ENCODE results near the gene MLH1. TPM values are rescaled to one million over a fixed set of nuclear protein-coding genes. Genes with fewer than 3 reads are reported as not detected.

The MLH1 gene
- total and polyA plus RNA-seq, 2 experiments from 2014 or later: 27.8 to 36.3 TPM

- no peaks in the 10 kb centered on the region for H3K9me2 ChIP-seq (ENCODE audit: insufficient read depth)
- in situ Hi-C loops (cut with MboI): loop anchor here (10.0 kb wide), 1 partner anchor 235 kb away; no protein-coding TSS in a partner anchor
- 0 out of 2 replicates have a peak, but pooled peaks cover 8% of the 10 kb centered on the region for H3K4me1 ChIP-seq (ENCODE audit: insufficient read depth)
- WGBS, 2 experiments (ENCODE audit: low coverage in 1 of 2, low lambda C conversion rate in 2 of 2, missing lambda C conversion rate in 2 of 2): 47 to 49% methylated on average over 2 to 4 of the region's 4 CpGs
- H4K20me1 ChIP-seq (ENCODE audit: insufficient read depth): no peaks in the 10 kb centered on the region
- H2AFZ ChIP-seq: no peak overlapping the region
- H3K9me3 ChIP-seq (ENCODE audit: low read depth): no peaks in the 10 kb centered on the region
- no peaks in the 10 kb centered on the region for H3K36me3 ChIP-seq (ENCODE audit: low read depth)
- no peak for TF ChIP-seq EZH2 (IDR thresholded peaks at IDR 0.05; ENCODE audit: insufficient read depth, poor library complexity, severe bottlenecking)
- no peak overlapping the region for H3K4me3 ChIP-seq
- no peak overlapping the region for H3K4me2 ChIP-seq (ENCODE audit: unreplicated experiment)
- no peak overlapping the region for H3K9ac ChIP-seq
- no peaks in the 10 kb centered on the region for H3K79me2 ChIP-seq (ENCODE audit: insufficient read depth)
- no peaks in the 10 kb centered on the region for H3F3A ChIP-seq (ENCODE audit: insufficient read depth)
- H3K27me3 ChIP-seq (replicated peaks; ENCODE audit: insufficient read depth): no peaks in the 10 kb centered on the region
- H3K27ac ChIP-seq: no peak overlapping the region
- peak; percentile 65 for DNase-seq
Observed at GRCh38 chr3:36969540-36970432, 23.5 kb upstream of the MLH1 start.

GRCh38 chr3:36972163-36972562 lies 21.2 kb upstream of the MLH1 start:
- Histone ChIP-seq H2AFZ (no peak overlapping the region), H3K9me2 (ENCODE audit: insufficient read depth) (no peaks in the 10 kb centered on the region), H4K20me1 (ENCODE audit: insufficient read depth) (no peaks in the 10 kb centered on the region), H3K4me1 (ENCODE audit: insufficient read depth) (0 out of 2 replicates have a peak, but pooled peaks cover 8% of the 10 kb centered on the region), H3K27me3 (replicated peaks; ENCODE audit: insufficient read depth) (no peaks in the 10 kb centered on the region), H3F3A (ENCODE audit: insufficient read depth) (no peaks in the 10 kb centered on the region), H3K4me2 (ENCODE audit: unreplicated experiment) (no peak overlapping the region), H3K79me2 (ENCODE audit: insufficient read depth) (no peaks in the 10 kb centered on the region), H3K27ac (no peak overlapping the region), H3K36me3 (ENCODE audit: low read depth) (no peaks in the 10 kb centered on the region), H3K4me3 (no peak overlapping the region), H3K9me3 (ENCODE audit: low read depth) (no peaks in the 10 kb centered on the region), H3K9ac (no peak overlapping the region)
- in situ Hi-C loops (cut with MboI): loop anchor here (10.0 kb wide), 1 partner anchor 237 kb away; no protein-coding TSS in a partner anchor
- TF ChIP-seq EZH2 (IDR thresholded peaks at IDR 0.05; ENCODE audit: insufficient read depth, poor library complexity, severe bottlenecking): no peak
- no peak for TF ChIP-seq EZH2phosphoT487 (IDR thresholded peaks at IDR 0.05; ENCODE audit: insufficient read depth, low read depth)
- DNase-seq: no peak
- 93 to 98% methylated on average over 2 of the region's 2 CpGs for WGBS, 2 experiments (ENCODE audit: low coverage in 1 of 2, low lambda C conversion rate in 2 of 2, missing lambda C conversion rate in 2 of 2)

- in situ Hi-C loops (cut with MboI): loop anchor here (10.0 kb wide), 1 partner anchor 238 kb away; no protein-coding TSS in a partner anchor
- no peaks in the 10 kb centered on the region for H3F3A ChIP-seq (ENCODE audit: insufficient read depth)
- H3K79me2 ChIP-seq (ENCODE audit: insufficient read depth): no peaks in the 10 kb centered on the region
- TF ChIP-seq EZH2phosphoT487 (IDR thresholded peaks at IDR 0.05; ENCODE audit: insufficient read depth, low read depth) (no peak), EZH2 (IDR thresholded peaks at IDR 0.05; ENCODE audit: insufficient read depth, poor library complexity, severe bottlenecking) (no peak)
- no peaks in the 10 kb centered on the region for H4K20me1 ChIP-seq (ENCODE audit: insufficient read depth)
- no peak overlapping the region for H3K27ac ChIP-seq
- no peak overlapping the region for H3K4me3 ChIP-seq
- H3K9me3 ChIP-seq (ENCODE audit: low read depth): no peaks in the 10 kb centered on the region
- no peak overlapping the region for H3K9ac ChIP-seq
- H3K4me2 ChIP-seq (ENCODE audit: unreplicated experiment): no peak overlapping the region
- WGBS, 2 experiments (ENCODE audit: low coverage in 1 of 2, low lambda C conversion rate in 2 of 2, missing lambda C conversion rate in 2 of 2): 93 to 100% methylated on average over 1 of the region's 1 CpG
- 0 out of 2 replicates have a peak, but pooled peaks cover 8% of the 10 kb centered on the region for H3K4me1 ChIP-seq (ENCODE audit: insufficient read depth)
- H3K9me2 ChIP-seq (ENCODE audit: insufficient read depth): no peaks in the 10 kb centered on the region
- H3K27me3 ChIP-seq (replicated peaks; ENCODE audit: insufficient read depth): no peaks in the 10 kb centered on the region
- no peak for DNase-seq
- H2AFZ ChIP-seq: no peak overlapping the region
- no peaks in the 10 kb centered on the region for H3K36me3 ChIP-seq (ENCODE audit: low read depth)
Observed at GRCh38 chr3:36973139-36973538, 20.2 kb upstream of the MLH1 start.

- 0 out of 2 replicates have a peak, but pooled peaks cover 5% of the 10 kb centered on the region for H3F3A ChIP-seq (ENCODE audit: insufficient read depth)
- H3K9me3 ChIP-seq (ENCODE audit: low read depth): no peaks in the 10 kb centered on the region
- no peaks in the 10 kb centered on the region for H4K20me1 ChIP-seq (ENCODE audit: insufficient read depth)
- H3K4me3 ChIP-seq: no peak overlapping the region
- 82 to 85% methylated on average over 4 of the region's 4 CpGs for WGBS, 2 experiments (ENCODE audit: low coverage in 1 of 2, low lambda C conversion rate in 2 of 2, missing lambda C conversion rate in 2 of 2)
- in situ Hi-C loops (cut with MboI): no loop called here
- no peaks in the 10 kb centered on the region for H3K4me1 ChIP-seq (ENCODE audit: insufficient read depth)
- no peaks in the 10 kb centered on the region for H3K9me2 ChIP-seq (ENCODE audit: insufficient read depth)
- no peaks in the 10 kb centered on the region for H3K27me3 ChIP-seq (replicated peaks; ENCODE audit: insufficient read depth)
- no peak for DNase-seq
- H3K36me3 ChIP-seq (ENCODE audit: low read depth): peaks cover 26% of the 10 kb centered on the region
- no peak overlapping the region for H3K9ac ChIP-seq
- TF ChIP-seq EZH2phosphoT487 (IDR thresholded peaks at IDR 0.05; ENCODE audit: insufficient read depth, low read depth) (no peak), EZH2 (IDR thresholded peaks at IDR 0.05; ENCODE audit: insufficient read depth, poor library complexity, severe bottlenecking) (no peak)
- no peak overlapping the region for H3K4me2 ChIP-seq (ENCODE audit: unreplicated experiment)
- no peak overlapping the region for H2AFZ ChIP-seq
- no peak overlapping the region for H3K27ac ChIP-seq
- no peaks in the 10 kb centered on the region for H3K79me2 ChIP-seq (ENCODE audit: insufficient read depth)
Observed at GRCh38 chr3:36981006-36981405, 12.3 kb upstream of the MLH1 start.

Measured in GM23248 (cell line).